ENCODE results near the gene CACNA2D4. TPM values are rescaled to one million over a fixed set of nuclear protein-coding genes. Genes with fewer than 3 reads are reported as not detected.

CACNA2D4 gene
- total RNA-seq, 4 donors from 2014 or later: 0.25 to 3.1 (median 0.68) TPM

- Histone ChIP-seq H3K27me3 (peaks cover 0 to 3% (median 0%) of the 10 kb centered on the region in 3 donors), H3K4me3 (no peak overlapping the region), H3K36me3 (no peaks in the 10 kb centered on the region), H3K4me1 (no peaks in the 10 kb centered on the region), H3K27ac (no peak overlapping the region), H3K9me3 (peaks cover 0 to 9% (median 0%) of the 10 kb centered on the region in 3 donors)
- ATAC-seq: no peak
- intact Hi-C loops (cut with DNase I; ENCODE audit: low total_unique reads): no loop called here
- DNase-seq: no peak
- in situ Hi-C loops (cut with MboI; ENCODE audit: low sequenced_read_pairs in 4 of 4): no loop called here
- TF ChIP-seq POLR2A (IDR thresholded peaks at IDR 0.05) (no peak), CTCF (IDR thresholded peaks at IDR 0.05 in 4 of 5, conservative IDR thresholded peaks at IDR 0.05 in 1 of 5) (no peak)
Observed at GRCh38 chr12:1857086-1857485, 61.4 kb downstream of the CACNA2D4 start.

- Histone ChIP-seq H3K4me1 (no peaks in the 10 kb centered on the region), H3K4me3 (no peak overlapping the region), H3K9me3 (peaks cover 0 to 9% (median 0%) of the 10 kb centered on the region in 3 donors), H3K27me3 (peaks cover 0 to 3% (median 0%) of the 10 kb centered on the region in 3 donors), H3K36me3 (no peaks in the 10 kb centered on the region), H3K27ac (no peak overlapping the region)
- in situ Hi-C loops (cut with MboI; ENCODE audit: low sequenced_read_pairs in 4 of 4) (no loop called here), intact Hi-C loops (cut with DNase I; ENCODE audit: low total_unique reads) (no loop called here)
- no peak for TF ChIP-seq CTCF (IDR thresholded peaks at IDR 0.05 in 4 of 5, conservative IDR thresholded peaks at IDR 0.05 in 1 of 5)
- TF ChIP-seq POLR2A (IDR thresholded peaks at IDR 0.05): no peak
- DNase-seq (no peak), ATAC-seq (no peak)
Observed at GRCh38 chr12:1855241-1855640, 63.2 kb downstream of the CACNA2D4 start.

GRCh38 chr12:1853716-1854115 lies 64.7 kb downstream of the CACNA2D4 start:
- DNase-seq (no peak), ATAC-seq (no peak)
- H3K27me3 ChIP-seq: peaks cover 0 to 2% (median 0%) of the 10 kb centered on the region in 3 donors
- no peak for TF ChIP-seq POLR2A (IDR thresholded peaks at IDR 0.05)
- no peak for TF ChIP-seq CTCF (IDR thresholded peaks at IDR 0.05 in 4 of 5, conservative IDR thresholded peaks at IDR 0.05 in 1 of 5)
- in situ Hi-C loops (cut with MboI; ENCODE audit: low sequenced_read_pairs in 4 of 4) (no loop called here), intact Hi-C loops (cut with DNase I; ENCODE audit: low total_unique reads) (no loop called here)
- H3K36me3 ChIP-seq: no peaks in the 10 kb centered on the region
- H3K27ac ChIP-seq: no peak overlapping the region
- peaks cover 0 to 9% (median 0%) of the 10 kb centered on the region in 3 donors for H3K9me3 ChIP-seq
- H3K4me3 ChIP-seq: no peak overlapping the region
- no peaks in the 10 kb centered on the region for H3K4me1 ChIP-seq

GRCh38 chr12:1852076-1852475 lies 66.4 kb downstream of the CACNA2D4 start:
- Histone ChIP-seq H3K9me3 (peaks cover 0 to 9% (median 0%) of the 10 kb centered on the region in 3 donors), H3K36me3 (no peaks in the 10 kb centered on the region), H3K4me1 (no peaks in the 10 kb centered on the region), H3K27ac (no peak overlapping the region), H3K27me3 (no peaks in the 10 kb centered on the region), H3K4me3 (no peak overlapping the region)
- in situ Hi-C loops (cut with MboI; ENCODE audit: low sequenced_read_pairs in 4 of 4) (no loop called here), intact Hi-C loops (cut with DNase I; ENCODE audit: low total_unique reads) (no loop called here)
- ATAC-seq (no peak), DNase-seq (no peak)
- no peak for TF ChIP-seq POLR2A (IDR thresholded peaks at IDR 0.05)
- no peak for TF ChIP-seq CTCF (IDR thresholded peaks at IDR 0.05 in 4 of 5, conservative IDR thresholded peaks at IDR 0.05 in 1 of 5)

GRCh38 chr12:1851151-1851701 lies 67.2 kb downstream of the CACNA2D4 start:
- no peaks in the 10 kb centered on the region for H3K27me3 ChIP-seq
- intact Hi-C loops (cut with DNase I; ENCODE audit: low total_unique reads) (no loop called here), in situ Hi-C loops (cut with MboI; ENCODE audit: low sequenced_read_pairs in 4 of 4) (no loop called here)
- ATAC-seq (no peak), DNase-seq (no peak)
- H3K9me3 ChIP-seq: peaks cover 0 to 9% (median 0%) of the 10 kb centered on the region in 3 donors
- H3K36me3 ChIP-seq: no peaks in the 10 kb centered on the region
- no peaks in the 10 kb centered on the region for H3K4me1 ChIP-seq
- no peak overlapping the region for H3K27ac ChIP-seq
- no peak overlapping the region for H3K4me3 ChIP-seq
- no peak for TF ChIP-seq POLR2A (IDR thresholded peaks at IDR 0.05)
- no peak for TF ChIP-seq CTCF (IDR thresholded peaks at IDR 0.05 in 4 of 5, conservative IDR thresholded peaks at IDR 0.05 in 1 of 5)
